Measurements from ENCODE around the gene DPP6.

Gene DPP6

DNA sequence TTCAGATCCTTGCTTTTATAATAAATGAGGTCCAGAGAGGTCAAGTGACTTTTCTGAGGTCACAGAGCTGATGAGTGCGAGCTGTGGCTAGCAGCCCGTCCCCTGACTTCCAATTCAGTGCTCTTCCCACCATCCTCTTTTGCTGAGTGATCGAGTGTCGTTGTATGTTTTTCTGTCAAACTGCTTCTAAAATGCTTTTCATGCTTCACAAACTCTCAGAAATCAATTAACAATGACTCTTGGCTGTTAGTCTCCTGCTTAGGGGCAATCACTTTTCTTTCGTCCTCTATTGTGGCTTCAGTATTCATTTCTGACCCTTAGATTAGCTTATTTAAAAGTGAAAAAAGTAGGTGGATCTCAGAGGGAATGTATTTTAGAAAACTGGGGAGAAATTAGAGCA, 423.7 kb downstream of the DPP6 start:
- DNase-seq = no peak

DNA sequence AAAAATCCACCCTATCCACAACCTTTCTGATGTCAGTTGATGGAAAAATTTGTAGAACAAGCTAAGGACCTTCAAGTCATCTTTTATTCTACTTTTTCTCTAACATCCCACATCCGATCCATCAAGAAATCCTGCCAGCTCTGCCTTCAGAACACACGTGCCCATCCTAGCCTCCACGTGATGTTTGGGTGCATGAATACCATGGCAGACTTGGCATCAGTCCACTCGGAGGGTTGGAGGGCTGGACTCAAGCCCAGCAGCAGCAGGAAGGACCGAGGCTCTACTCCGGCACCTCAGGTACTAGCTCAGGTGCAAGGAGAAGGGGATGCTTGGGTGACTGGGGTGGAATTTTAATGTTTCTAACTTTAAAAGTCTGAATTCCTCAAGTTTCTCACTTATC, 428.6 kb downstream of the DPP6 start:
- no peak for DNase-seq

DNA sequence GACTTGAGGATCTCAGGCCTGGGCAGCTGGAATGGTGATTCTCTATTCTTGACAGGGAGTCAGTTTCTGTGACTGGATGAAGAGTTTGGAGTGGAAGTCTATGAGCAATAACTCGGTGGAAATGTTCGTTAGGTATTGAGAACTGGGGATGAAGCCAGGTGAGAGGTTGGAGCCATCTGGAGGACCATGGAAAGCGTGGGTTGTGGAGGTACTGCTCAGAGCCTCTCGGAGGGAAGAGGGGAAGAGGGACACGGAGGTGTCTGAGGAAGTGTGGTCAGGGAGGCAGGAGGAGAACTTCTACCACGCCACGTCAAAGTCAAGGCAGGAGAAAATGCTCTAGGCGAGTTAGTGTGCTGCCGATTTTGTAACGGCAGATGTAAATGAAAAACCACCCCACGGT, 430.7 kb downstream of the DPP6 start:
- no peak for DNase-seq

DNA sequence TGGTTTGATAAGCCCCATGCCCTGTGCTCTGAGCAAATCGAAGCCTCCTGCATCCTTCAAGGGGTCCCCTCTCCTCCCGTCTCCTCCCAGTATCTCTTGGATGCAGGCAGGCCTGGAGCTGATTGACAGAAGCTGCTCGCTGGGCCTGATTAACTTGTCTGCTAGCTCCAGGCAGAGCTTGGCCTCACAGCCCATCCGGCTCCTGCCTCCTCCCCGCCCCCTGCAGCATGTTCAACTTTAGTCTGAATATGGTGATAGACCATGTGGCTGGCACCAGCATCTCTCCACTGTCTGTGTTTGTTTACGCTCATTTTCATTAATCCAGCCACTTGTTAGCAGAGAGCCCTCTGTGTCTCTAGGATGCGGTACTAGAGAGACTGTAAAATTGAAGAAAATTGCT, 432.2 kb downstream of the DPP6 start:
- no peak for DNase-seq

DNA sequence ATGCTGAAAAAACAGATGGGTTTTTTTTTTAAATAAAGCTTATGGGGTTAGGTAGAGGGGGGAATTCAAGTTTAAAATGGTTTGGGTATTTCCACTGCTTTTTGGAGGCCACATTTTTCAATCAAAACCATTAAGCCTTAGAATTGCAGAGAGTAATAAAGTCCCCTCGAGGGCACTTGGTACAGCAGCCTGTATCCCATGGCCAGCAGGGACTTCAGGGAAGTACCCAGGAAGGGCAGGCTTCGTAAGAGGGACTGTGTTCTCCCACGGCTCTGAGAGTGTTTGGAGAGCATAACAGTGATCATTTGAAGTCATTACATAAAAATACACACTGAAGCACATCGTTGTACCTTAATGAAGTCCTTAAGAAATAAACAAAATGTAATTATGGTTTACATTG, 432.7 kb downstream of the DPP6 start:
- DNase-seq = no peak

DNA sequence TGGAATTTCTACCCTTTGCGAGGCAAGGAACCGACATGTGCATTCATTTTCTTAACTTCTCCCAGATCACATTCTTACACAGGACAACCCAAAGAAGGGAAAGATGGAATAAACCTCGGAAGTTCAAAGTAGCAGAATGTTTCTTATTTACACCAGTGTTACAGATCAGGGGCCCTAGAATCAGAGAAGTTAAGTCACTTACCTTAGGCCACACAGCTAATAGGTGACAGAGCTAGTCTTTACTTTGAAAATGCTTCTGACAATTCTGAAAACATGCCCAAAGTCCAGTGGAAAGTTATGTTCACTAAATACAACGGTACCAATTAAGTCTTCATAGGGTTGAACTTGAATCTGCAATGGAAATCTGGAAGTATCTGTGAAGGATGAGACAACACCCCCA, 437.7 kb downstream of the DPP6 start:
- no peak for DNase-seq

DNA sequence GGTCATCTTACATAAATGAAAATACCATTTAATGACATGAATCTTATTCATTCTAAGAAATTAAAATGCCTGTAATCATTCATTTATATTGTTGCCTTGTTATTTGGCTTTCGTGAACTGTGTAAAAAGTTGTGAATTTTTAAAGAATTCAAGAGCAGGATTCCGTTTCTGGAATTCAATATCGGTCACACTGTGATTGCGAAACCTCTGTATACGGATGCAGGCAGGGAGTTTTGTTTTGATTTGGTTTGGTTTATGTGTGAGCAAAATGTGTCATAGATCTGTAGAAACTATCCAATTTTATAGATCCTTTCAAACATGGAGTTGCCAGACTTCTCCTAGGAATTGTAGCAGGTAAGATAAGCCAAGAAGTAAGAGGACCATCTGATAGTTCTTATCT, 441.4 kb downstream of the DPP6 start:
- DNase-seq = no peak

DNA sequence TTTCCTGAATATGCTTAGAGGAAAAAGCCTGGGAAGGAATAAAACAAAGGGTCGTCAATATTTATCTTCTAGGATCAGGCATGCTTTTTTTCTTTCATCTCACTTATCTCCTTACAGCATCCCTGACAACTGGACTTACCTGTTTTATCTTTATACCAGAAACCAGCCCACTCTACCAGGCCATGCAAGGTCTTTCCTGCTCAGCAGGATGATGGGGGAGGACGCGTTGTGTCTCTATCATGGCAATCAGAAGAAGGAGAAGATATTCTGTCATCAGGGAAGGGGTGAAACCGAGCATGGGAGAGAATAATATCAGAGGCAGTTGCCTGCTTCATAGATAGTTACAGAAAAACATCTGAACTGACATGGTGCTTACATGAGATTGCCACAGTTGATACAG, 445.6 kb downstream of the DPP6 start:
- DNase-seq = no peak

DNA sequence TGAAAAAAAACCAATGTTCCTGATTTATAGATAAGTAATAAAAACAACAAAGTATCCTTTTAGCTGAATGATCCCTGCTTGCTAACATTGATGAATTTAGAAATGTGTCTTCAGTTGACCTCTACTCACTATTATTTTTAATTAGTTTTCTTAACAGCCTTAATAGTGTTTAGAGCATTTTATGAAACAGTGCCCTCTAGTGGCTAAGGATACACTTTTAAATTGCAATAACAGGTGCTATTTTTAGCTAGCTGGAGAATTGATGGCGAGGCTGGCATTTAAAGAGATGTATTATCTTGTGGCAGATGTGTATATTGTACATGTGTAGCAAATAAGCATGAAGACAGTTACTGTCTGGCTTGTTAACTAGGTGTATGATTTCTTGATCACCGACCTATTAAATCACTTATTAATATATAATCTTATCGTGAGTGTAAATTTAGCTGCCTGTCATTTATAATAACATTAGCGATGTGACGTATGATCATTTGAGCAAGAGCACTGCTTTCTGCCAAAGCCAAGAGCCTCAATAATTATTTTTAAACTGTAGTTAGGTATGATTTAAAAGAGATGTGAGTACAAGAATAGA, 451.9 kb downstream of the DPP6 start:
- no peak for DNase-seq

DNA sequence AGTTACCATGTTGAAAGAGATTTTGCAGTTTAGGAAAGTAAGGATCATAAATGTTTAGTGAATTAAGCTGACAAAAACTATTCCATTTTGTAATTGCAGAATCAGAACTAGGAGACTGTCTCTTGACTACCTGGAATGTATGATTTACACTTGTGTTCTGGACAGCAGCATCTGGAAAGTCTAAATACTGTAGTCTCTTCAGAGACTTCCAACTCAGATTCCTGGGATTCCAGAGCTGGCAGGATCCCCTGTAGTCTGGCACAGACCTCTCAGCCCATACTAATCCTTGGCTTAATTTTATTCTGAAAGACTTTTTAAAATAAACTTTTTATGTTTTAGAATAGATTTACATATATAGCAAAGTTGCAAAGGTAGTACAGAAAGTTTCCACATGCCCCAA, 452.7 kb downstream of the DPP6 start:
- DNase-seq = no peak

DNA sequence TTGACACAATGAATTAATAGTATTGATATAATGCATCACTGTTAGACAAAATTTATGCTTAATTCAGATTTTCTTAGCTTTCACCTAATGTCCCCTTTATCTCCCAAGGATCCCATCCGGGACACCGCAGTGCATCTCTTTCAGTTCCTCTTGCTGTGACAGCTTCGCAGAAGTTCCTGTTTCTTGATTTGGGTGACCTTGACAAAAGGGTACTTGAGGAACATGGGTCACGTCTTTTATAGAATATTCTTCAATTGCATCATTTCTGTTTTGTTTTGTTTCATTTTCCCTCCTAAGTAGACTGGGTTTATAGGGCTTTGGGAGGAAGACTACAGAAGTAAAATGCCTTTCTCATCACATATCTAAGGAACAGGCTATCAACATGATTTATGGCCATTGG, 453.2 kb downstream of the DPP6 start:
- no peak for DNase-seq

DNA sequence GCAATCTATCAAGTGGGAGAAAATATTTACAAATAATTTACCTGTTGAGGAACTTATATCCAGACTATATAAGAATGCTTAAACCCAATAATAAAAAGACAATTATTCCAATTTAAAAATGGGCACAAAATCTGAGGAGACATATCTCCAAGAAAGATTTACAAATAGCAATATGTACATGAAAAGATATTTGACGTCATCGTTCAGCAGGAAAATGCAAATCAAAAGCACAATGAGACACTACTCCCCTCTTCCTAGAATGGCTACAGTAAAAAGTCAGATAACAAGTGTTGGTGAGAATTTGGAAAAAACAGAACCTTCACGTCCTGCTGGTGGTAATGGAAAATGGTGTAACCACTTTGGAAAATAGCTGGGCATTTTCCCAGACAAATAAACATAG, 457.0 kb downstream of the DPP6 start:
- DNase-seq = no peak

DNA sequence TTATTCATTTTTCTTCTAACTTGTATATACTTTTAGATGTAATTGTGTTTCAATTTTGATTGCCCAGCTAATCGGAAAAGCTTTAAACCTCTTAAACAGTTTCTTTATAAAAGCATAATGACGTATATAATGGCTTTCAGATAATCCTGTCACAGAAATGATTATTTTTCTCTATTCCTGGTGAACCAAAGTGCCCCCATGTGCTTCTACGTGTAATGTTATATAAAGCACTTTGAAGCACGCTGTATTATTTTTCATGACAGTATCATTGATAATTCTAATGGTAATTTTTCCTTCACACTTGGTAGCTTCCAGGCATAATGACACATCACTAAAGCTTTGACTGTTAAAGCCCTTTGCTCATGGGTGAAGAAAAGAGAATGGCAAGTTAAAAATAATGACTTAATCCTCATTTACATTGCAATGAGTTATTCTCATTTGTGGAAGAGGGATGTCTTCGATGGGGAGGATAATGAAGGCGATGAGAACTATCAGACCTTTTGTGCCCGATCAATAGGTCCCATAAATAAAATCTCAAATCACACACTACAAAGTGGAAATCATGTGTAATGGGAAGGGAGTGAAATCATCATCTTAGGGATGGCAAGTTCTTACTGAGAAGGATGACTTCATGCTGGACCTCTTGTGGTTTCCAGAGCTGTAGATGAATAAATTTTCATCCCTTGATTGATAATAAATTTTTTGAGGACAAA, 460.1 kb downstream of the DPP6 start:
- DNase-seq = no peak

DNA sequence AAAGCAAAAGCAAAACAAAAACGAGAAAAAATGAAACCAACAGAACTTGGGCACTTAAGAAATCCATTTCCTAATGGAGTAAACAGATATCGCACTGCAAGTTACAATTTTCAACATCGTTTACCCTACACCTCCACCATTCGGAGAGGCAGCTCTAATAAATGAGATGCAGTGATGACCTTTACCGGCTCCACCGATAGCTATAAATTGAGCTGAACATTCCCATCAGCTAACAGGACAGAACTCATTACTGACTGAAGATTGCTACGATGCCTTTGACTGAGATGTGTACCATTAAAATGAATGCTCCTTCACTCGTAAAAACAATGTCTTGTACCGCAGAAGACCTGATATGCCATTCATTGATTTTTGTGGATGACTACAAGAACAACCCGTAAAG, 465.6 kb downstream of the DPP6 start:
- no peak for DNase-seq

DNA sequence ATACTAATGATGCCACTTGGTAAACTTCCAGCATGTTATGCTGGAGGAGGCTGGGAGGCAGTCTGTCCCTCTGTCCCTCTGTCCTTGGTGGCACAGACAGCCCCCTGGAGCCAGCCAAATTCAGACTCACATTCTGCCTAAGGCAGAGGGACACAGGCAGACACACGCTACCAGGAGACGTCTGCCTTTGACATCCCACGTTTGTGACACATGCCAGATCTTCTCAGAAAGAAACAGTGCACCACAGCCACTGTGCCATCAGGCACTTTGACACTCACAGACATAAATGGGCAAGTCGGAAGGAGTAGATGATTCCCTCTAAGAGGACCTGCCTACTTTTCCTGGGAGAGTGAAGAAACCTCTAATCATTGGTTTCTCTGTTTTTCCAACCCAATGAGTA, 467.0 kb downstream of the DPP6 start:
- no peak for DNase-seq

DNA sequence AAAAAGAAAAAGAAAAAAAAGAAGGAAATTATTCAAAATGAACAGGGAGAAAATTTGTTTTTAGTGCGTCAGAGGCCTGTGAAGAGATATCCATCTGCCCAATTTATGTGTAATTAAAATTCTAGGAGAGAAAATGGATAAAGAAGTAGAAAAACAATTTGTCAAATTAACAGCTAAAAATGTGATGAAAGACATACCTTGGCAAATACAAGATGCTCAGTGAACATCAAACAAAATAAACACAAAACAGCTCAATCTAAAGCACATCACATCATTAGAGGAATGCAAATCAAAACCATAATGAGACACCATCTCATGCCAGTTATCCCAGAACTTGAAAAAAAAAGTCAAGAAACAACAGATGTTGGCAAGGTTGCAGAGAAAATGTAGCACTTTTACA, 477.9 kb downstream of the DPP6 start:
- no peak for DNase-seq

DNA sequence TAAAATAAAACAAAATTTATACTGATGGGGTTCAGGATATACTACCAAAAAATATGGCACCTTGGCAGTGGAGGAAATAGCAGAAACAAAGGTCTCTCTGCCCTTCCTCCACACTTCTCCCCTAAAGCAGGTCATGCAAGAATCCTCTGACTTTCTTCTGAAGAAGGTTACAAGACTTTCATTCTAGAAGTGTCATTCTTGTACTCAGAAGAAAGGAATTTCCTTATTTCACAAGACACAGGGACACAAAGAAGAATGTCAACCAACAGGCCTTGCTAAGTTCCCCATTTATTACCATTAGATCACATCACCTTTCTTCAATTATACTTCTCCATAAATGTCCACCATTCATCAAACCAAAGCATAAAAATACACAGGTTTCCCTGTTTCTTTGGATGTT, 480.6 kb downstream of the DPP6 start:
- no peak for DNase-seq

DNA sequence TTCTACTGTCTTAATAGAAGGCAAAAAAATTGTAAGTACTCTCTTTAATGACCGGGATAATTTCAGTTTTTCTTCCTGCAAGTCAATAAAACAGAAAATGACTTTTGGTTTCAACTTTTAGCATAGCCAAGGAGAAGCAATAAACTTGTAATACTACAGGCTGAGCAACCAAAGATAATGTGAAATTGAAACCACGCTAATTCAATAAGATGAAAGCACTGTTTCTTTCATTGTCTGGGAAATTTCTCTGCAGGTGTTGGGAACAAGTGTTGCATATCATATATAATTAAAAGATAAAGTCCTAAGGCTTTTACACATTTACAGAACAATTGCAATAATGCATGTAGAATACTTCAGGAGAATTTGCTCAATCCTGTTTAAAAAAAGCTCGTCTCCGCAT, 488.4 kb downstream of the DPP6 start:
- no peak for DNase-seq

DNA sequence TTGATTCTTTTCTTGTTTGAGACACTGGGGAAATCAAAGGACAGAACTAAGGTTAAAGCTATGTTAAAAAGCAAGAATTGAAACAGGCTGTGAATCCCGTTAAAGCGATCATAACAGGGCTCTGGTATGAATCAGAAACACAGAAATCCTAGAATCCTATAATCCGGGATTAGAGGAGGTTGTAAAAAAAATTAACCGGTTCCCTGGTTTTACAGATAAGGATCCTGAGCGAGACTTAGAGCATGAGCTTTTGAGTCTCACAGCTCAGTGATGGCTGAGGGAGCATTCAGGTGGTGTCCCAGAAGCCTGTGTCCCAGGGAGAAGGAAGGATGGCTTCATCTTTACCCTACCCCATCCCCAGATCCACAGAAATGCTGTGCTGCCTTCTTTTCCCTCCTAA, 489.4 kb downstream of the DPP6 start:
- no peak for DNase-seq

DNA sequence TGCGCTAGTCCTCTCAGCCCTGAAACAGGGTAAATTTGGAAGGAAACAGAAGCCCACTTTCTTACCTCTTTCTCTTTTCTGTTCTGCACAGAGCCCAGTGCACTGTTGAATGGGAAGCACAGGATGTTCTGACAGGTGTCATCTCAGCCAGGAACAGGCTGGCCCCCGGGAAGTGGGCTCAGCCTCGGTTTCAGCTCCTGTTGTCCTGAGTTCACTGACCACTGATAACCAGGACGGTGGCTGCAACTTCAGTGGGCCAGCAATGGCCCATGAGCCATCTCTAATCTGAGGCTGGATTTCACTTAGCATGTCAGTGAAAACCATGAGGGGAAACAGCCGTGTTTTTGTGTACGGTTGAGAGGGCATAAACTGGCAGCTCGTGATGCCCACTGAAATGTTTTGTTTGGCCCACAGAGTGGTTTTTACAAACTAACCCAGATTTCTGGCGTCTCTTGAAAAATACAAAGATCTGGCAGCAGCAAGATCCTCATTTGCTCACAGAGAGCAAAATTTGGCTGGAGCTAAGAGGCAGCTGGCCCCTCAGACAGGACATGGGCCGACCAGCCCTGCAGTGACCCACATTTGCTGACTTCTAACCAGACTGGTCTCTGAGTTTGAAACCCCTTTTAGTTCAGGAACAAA, 494.9 kb downstream of the DPP6 start:
- DNase-seq = no peak

DNA sequence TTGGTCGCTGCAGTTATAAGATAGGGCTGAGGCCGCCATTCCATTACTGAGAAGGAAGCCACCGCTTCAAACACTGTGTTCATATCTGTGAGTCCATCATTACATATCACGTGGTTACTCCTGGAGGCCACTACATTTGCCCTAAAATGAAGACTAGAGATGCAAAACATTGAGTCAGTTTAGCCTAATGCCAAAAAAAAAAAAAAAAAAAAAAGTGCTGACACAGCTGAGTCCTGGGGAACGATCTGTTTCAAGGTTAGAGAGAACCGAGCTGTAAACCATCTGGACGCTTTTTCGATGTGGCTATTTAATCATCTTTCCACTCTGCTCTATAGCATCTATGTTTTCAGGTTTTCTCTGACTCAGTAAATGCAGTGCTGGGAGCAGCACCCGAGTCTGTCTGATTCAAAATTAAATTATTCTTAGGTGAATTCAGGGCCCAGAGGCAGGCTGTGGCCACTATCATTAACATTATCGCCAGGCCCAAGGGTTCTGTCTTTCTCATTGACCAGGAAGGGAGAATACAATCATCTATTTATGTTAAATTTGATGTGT, 501.6 kb downstream of the DPP6 start:
- DNase-seq = no peak

DNA sequence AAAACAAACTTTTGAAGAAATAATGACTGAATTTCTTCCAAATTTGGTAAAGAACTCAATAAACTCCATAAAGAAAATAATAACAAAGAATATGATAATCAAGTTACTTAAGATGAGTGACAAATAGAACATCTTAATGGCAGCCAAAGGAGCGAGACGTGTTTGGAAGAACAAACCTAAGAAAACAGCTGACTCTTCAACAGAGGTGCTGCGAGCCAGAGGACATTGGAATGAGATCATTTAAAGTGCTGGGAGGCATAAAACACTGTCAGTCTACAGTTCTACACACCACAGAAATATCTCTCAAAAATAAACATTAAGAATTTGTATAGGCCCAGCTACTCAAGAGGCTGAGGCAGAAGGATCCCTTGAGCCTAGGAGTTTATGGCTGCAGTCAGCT, 507.3 kb downstream of the DPP6 start:
- DNase-seq = no peak

DNA sequence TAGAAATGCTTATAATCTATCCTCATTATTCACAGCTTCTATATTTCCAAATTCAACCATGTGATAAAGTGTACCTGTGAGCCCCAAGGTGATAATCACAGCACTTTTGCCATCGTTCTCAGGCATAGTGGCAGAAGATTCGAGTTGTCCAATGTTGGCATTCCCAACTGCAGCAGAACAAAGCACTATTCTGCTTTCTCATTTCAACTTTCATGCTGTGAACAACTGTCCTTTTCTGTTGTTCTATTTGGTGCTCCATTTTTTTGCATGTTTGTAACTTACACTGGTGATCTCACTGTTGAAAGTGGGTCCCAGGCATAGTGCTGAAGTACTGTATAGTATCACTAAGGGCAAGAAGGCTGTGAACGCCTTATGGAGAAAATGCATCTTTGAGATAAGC, 512.5 kb downstream of the DPP6 start:
- no peak for DNase-seq

DNA sequence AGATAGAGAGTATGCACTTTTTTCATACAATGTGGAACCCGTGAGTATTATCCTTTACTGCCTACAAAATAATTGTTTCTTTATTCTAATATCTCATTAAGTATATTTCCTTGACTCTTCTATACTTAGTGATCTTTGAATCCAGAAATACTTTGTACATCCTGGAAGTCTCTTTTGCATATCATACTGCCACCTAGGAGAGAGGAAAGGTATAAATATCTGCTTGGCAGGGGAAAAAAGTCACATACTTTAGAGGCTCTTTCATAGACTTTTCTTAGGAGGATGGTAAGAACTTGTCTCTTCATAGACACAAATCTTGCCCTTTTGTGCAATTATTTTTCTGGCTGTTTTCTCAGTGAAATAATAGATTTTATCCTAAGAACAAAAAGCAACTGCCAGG, 514.7 kb downstream of the DPP6 start:
- DNase-seq = no peak

DNA sequence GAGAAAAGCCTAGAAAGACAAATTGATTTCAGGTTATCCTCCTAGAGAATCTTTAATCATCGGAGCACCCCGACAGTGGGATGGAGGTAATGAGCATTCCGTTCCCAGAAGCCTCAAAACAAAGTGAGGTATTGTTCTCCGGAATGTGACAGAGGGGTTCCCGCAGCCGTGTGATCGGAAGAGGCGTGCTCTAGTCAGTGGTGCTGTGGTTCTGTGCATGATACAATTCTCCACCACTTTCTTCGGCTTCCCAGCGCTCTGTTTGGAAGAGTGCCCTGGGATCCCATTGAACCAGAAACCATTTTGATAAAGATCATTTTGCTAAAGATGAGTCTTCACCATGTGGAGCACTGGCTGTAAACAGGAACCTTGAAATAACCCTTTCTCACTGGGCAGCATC, 516.1 kb downstream of the DPP6 start:
- no peak for DNase-seq
